ENCODE measurements around the gene SCLT1.

Gene SCLT1

GRCh38 chr4:128869776-128870509 lies 223.4 kb downstream of the SCLT1 start:
- DNase-seq (ENCODE audit: low read depth in 2 of 2) = no peak

DNA sequence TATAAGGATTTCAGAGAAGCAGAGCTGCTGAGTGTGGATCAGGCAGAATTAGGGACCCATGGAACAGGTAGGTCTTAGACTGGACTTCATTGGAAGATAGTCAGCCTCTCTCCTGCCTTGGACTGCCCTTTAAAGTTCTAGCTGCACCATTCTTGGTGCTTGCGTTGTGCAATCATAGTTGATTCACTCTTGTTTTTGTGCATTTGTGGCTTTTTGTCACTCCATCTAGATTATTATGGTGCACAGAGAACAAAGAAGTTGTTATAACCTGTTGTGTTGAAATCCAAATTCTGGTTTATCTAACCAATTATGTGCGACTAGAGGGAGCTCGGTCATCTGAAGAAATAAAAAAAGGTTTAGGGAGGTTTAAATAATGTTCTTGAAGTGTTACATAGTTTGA lies 224.6 kb downstream of the SCLT1 start:
- DNase-seq (ENCODE audit: low read depth in 2 of 2) = no peak

GRCh38 chr4:128866691-128867090 lies 226.6 kb downstream of the SCLT1 start:
- DNase-seq (ENCODE audit: low read depth in 2 of 2) = no peak

- no peak for DNase-seq (ENCODE audit: low read depth in 2 of 2)
These were observed 227.1 kb downstream of the SCLT1 start for GRCh38 chr4:128866269-128866668.

DNA sequence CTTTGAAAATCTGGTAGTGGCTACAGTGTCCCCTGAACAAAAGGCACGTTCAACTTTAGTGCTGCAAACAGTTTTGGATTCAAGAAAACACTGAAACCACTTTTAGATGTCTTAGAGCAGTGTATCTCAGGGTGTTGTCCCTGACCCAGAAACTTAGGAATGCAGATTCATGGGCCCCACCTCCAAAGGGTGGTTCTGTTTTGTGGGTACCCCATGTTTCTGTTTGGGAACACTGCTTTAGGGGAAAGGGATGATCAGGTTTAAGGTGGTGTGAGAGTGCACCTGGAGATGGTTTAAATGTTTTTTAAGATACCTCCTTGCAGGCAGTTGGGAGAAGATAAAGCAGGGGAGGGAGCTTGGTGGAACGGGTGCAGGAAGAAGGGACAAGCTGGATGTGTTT lies 228.2 kb downstream of the SCLT1 start:
- DNase-seq (ENCODE audit: low read depth in 2 of 2) = no peak

GRCh38 chr4:128863312-128864075 lies 229.8 kb downstream of the SCLT1 start:
- peak in 1 of 2 donors; percentile 53 for DNase-seq (ENCODE audit: low read depth in 2 of 2)

GRCh38 chr4:128862608-128863311 lies 230.6 kb downstream of the SCLT1 start:
- DNase-seq (ENCODE audit: low read depth in 2 of 2) = no peak

GRCh38 chr4:128861856-128862518 lies 231.4 kb downstream of the SCLT1 start:
- no peak for DNase-seq (ENCODE audit: low read depth in 2 of 2)

DNA sequence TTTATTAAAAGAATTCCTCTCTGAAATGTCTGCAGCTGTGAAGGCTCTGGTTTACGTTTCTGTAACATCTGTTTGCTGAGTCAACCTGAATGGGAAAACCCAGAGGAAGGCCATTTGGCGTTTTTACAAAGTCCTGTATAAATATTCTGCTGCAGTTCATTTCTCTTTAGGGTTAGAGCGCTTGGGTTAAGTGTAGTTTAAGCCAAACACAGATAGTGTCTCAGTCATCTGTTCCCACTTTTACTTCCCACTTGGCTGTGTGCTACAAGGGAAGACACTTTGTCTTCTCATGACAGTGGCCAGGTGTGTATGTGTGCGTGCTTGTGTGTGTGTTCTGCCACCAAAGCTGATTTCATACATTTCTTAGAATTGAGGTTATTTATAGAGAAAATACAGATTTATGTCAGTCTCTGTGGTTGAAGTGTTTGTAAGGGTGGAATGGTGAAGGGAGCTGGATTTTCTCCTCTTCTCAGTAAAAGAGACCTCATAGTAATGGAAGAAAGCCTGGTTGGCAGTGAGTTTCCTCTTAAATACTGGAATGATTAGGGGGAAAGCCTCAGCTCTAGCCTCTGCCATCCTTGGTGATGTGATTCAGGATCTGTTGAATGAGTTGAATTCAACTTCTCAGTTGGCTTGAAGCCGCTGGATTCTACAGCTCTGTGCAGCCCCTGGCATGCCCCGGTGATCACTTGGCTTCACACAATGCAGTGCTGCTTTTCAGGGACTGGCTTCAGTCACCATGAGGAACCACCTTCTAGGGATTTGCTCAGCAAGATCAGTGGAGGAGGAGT lies 233.3 kb downstream of the SCLT1 start:
- DNase-seq (ENCODE audit: low read depth in 2 of 2) = no peak

GRCh38 chr4:128858879-128859671 lies 234.3 kb downstream of the SCLT1 start:
- DNase-seq (ENCODE audit: low read depth in 2 of 2) = no peak

GRCh38 chr4:128856246-128856645 lies 237.1 kb downstream of the SCLT1 start:
- no peak for DNase-seq (ENCODE audit: low read depth in 2 of 2)

GRCh38 chr4:128855621-128856020 lies 237.7 kb downstream of the SCLT1 start:
- DNase-seq (ENCODE audit: low read depth in 2 of 2) = no peak

- no peak for DNase-seq (ENCODE audit: low read depth in 2 of 2)
These were observed 238.9 kb downstream of the SCLT1 start for GRCh38 chr4:128854433-128854832.

DNA sequence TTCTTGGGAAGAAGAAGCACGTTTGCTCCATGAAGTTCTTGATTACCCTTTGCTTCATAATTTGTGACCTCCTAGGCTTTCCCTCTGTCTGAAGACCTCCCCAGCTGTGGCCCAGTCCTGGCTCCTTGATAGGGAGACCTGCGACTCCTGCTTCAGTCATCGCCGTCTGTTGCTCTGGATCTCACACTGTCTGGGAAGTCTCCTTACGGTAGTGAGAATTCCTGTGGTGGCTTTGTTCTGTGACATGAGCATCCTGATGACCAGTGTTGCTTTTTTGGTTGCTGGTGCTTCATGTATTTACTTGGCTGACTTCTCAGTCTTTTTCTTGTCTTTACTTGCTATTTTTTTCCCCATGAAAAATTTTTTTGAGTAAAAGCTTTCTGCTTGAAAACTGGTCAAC lies 239.6 kb downstream of the SCLT1 start:
- no peak for DNase-seq (ENCODE audit: low read depth in 2 of 2)

DNA sequence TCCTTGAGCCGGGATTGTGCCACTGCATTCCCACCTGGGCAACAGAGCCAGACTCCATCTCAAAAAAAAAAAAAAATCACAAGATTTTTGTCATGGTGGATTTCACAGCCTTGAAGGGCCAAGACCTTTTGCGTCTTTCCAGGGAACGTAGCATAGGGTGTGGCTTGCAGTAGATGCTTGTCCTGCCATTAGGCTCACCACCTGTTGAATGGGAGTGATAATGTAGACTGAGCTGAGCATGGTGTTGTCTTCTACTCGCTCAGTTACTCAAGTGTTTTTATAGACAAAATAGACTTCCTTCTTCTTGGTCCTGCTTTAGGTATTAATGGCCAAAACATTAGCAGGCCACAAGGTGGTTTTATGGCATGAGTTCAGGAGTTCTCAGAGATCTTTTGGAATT lies 243.1 kb downstream of the SCLT1 start:
- no peak for DNase-seq (ENCODE audit: low read depth in 2 of 2)

DNA sequence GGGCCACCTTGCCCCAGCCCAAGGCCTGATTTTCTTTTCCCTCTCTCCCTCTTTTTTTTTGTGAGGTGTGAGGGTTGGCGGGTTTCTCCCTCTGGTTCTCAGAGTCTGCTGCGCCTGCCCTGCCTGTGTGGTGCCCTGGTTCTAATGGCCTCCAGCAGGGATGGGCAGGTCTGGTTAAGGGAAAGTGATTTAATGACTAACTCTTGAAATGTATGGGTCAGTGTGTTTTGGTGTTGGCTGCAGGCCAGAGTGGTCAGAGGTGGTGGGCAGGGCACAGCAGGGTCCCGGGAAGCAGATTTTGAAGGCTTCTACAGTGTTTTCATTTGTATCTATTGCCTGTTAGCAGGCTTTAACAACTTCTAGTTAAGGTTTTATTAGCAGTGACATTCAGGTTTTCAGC lies 244.9 kb downstream of the SCLT1 start:
- DNase-seq (ENCODE audit: low read depth in 2 of 2) = no peak

- DNase-seq (ENCODE audit: low read depth in 2 of 2) = no peak
These were observed 246.1 kb downstream of the SCLT1 start for GRCh38 chr4:128847082-128847724.

- DNase-seq (ENCODE audit: low read depth in 2 of 2) = no peak
These were observed 247.3 kb downstream of the SCLT1 start for GRCh38 chr4:128846063-128846462.

DNA sequence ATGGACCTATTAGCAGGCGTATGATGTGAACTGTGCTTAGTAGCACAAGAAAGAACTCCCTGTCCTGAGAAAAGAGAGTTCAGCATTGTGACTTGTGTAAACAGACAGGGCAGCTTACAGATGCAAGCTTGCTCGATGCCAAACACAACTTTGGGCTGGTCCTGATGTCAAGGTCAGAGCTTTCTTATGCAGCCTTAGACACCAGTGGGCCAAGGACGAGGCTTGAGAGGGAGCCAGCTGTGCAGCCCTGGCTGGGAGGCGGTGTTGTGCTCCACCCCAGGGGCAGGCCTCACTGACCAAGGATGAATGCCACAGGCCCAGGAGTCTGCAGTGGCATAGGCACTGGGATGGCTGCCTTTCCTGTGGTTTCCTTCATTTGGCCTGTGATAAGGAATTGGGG lies 248.4 kb downstream of the SCLT1 start:
- no peak for DNase-seq (ENCODE audit: low read depth in 2 of 2)

GRCh38 chr4:128841402-128841801 lies 251.9 kb downstream of the SCLT1 start:
- no peak for DNase-seq (ENCODE audit: low read depth in 2 of 2)

Data from stimulated activated CD8-positive, alpha-beta memory T cell treated with anti-CD3 and anti-CD28 coated beads, Interleukin-7, amount 100 ng/mL, for 1 hour (primary cell).